HG03039 (cell line): ENCODE data around the gene ELK4.

Experiments
- ATAC-seq: cut with Tn5 transposase; IDR thresholded peaks from one replicate; pipeline ENCODE4 v1.9.1; 2021; ENCODE audit warnings: mild to moderate bottlenecking, moderate library complexity; ENCODE audit not compliant: unreplicated experiment

ELK4 gene

DNA sequence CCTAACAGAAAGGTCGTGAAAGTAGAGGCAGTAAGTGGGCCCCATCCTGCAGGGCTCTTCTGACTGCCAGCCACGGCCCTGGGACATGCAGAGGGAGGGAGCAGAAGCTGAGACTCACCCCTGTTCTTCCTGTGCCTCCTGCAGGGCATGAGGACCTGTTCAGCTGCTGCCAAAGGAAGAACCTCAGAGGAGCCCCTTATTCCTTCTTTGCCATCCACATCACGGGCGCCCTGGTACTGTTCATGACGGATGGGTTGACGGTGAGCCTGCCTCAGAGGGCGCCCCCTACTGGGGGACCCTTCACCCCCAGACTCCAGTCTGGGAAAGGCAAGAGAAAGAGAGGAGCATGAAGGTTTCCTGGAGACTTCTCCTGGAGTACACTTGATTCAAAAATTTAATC, 47.1 kb downstream of the ELK4 start:
- ATAC-seq = no peak

DNA sequence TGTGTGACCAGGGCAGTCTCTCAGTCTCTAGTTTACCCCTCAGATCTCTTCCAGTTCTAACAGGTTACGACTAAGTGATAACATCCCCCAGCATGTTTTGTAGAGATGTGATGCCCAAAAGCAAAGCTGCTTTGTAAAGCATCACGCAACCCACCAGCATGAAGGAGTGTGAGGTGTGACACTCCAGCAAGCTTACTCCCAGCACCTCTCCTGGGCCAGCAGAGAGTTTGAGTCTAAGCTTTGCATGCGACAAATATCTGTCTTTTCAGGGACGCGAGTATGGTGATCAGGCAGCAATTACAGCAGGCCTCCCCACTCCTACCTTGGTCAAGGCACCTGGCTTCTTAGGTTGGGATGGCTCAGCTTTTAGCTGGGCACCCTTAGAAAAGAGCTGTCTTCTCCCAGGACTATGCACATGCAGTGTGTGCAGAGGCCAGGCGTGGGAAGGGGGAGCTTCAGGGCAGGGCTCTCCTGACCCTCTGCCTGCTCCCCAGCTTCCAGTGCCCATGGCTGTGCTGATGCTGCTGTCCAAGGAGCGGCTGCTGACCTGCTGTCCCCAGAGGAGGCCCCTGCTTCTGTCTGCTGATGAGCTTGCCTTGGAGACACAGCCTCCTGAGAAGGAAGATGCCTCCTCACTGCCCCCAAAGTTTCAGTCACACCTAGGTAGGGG, 48.2 kb downstream of the ELK4 start:
- ATAC-seq = no peak

- ATAC-seq = no peak
Measured at GRCh38 chr1:205582471-205583291, 49.1 kb downstream of the ELK4 start.

DNA sequence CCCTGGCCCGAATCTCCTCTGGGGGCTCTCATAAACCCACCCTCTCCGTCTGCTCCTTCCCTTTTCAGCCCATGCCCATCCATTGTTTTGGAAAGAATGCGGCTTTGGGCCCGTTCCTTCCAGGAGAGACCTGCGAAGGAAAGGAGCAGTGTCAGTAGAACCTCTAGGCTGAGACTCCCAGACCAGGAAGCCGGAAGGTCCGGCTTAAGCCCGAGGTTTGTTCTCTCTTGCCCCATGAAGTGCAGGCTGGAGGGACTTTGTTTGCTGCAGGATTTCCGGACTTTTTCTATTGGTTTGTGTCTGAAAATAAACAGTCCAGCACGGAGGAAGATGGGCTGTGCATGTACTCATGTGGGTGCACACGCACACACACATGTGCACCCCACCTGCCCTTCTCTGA, 49.8 kb downstream of the ELK4 start:
- ATAC-seq = no peak

- ATAC-seq = no peak
Measured at GRCh38 chr1:205581321-205581980, 50.4 kb downstream of the ELK4 start.

- ATAC-seq = no peak
Measured at GRCh38 chr1:205580923-205581180, 51.0 kb downstream of the ELK4 start.

DNA sequence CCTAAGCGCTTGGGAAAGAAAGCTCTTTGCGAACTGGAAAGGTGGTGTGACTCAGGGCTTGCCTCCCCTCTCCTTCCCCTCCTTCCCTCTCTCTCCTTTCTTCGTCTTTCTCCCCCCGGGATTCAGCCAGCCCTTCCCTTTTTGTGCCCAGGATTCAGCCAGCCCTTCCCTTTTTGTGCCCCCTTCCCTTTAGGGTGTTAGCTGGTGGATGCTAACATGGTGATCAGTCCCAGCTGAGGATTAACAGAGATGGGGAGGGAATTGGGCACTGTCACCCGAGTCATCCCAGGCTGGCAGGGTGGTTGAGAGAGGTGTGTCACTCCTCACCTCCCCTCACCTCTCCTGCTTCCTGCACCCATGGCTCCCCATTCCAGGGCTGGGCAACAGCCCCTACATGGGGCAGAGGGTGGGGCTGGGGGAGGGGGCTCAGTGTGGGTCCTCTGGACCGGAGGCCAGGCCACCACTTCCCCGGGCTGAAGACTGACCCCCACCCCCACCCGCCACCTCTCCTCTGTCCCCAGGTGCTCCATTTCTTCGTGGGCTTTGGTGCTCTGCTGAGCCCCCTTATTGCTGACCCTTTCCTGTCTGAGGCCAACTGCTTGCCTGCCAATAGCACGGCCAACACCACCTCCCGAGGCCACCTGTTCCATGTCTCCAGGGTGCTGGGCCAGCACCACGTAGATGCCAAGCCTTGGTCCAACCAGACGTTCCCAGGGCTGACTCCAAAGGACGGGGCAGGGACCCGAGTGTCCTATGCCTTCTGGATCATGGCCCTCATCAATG, 51.5 kb downstream of the ELK4 start:
- ATAC-seq = no peak

GRCh38 chr1:205579711-205580110, 52.1 kb downstream of the ELK4 start:
- ATAC-seq = no peak

GRCh38 chr1:205578780-205579571, 52.8 kb downstream of the ELK4 start:
- no peak for ATAC-seq

- no peak for ATAC-seq
Measured at GRCh38 chr1:205577874-205578658, 53.7 kb downstream of the ELK4 start.

- ATAC-seq = no peak
Measured at GRCh38 chr1:205576805-205577761, 54.7 kb downstream of the ELK4 start.

DNA sequence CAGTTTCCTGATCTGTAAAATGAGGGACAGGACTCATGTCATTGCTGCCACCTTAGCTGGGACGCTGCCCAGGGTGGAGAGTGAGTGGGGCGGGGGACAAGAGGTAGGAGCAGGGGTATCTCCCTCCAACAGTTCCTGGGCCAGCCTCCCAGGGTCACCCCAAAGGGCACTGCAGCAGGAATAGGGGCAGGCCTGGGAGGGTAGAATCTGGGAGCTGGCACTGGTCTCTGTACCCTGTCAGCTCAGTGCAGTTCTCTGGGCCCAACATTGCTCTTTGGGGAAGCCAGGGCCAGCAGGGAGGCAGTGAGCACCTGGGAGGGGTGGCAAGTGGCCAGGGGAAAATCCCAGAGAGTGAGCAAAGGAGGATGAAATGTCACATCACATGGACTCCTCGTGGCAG, 55.8 kb downstream of the ELK4 start:
- ATAC-seq = no peak

DNA sequence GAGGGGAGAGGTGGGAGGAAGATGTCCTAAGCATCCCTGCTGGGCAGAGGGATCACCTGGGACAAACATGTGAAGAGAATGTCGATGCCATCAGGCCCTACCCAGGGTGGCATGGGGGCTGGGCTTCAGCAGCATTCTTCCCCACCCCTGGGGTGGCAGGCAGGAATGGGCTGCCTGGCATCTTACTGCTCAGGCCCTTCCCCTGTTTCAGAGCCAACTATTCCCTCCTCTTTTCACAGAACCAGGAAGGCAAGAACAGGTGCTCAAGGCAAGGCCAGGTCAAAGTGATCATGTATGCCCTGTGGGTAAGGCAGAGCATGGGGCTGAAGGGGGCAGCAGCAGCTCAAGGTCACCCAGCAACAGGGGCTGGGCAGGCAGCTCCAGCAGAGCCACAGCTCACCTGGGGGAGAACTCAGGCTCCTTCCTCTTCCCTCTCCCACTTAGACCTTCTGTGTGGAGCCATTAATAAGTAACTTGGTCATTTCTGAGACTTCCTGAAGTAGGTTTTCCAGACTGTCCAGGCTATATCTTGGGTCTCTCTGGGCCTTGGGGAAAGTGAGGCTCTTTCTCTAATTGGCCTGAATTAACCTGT, 56.4 kb downstream of the ELK4 start:
- no peak for ATAC-seq

GRCh38 chr1:205572421-205572820, 59.4 kb downstream of the ELK4 start:
- no peak for ATAC-seq

DNA sequence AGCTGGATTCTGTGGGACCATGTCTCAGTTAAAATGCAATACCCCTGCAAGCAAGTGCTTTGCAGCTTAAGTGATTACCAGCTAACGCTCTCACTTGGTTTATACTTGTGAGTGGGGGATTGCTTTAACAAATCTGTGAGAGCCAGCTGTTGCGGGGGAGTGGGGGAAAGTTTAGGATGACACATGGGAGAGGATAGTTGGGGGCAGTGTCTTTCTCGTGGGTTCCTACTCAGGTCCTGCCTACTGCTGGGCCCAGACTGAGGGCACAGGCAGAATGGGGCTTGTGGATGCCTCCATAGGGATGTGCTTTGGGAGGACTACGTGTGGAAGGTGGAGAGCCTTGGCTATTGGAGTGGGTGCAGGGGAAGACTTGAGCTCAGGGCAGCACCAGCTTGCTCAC, 60.1 kb downstream of the ELK4 start:
- no peak for ATAC-seq

- no peak for ATAC-seq
Measured at GRCh38 chr1:205570796-205571537, 60.8 kb downstream of the ELK4 start.

DNA sequence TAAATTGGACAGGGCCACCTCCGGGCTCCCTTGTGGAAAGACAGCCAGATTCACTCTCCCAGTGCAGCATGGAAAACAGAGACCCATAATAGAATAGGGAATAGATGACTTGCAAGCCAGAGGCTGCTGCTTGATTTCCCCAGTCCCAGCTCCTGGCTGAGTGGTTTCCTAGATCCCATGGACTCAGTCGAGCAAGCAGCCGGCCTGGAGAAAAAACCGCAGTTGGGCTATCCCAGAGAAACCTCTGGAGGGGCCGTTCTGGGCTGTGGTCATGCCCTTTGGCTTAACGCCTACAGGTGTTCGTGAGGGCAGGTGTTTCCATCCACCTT, 61.7 kb downstream of the ELK4 start:
- no peak for ATAC-seq
